Measurements from ENCODE around the gene NTN1.

- TF ChIP-seq, protein P1, sequence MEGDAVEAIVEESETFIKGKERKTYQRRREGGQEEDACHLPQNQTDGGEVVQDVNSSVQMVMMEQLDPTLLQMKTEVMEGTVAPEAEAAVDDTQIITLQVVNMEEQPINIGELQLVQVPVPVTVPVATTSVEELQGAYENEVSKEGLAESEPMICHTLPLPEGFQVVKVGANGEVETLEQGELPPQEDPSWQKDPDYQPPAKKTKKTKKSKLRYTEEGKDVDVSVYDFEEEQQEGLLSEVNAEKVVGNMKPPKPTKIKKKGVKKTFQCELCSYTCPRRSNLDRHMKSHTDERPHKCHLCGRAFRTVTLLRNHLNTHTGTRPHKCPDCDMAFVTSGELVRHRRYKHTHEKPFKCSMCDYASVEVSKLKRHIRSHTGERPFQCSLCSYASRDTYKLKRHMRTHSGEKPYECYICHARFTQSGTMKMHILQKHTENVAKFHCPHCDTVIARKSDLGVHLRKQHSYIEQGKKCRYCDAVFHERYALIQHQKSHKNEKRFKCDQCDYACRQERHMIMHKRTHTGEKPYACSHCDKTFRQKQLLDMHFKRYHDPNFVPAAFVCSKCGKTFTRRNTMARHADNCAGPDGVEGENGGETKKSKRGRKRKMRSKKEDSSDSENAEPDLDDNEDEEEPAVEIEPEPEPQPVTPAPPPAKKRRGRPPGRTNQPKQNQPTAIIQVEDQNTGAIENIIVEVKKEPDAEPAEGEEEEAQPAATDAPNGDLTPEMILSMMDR (IDR thresholded peaks at IDR 0.05) = no peak
- no peak for TF ChIP-seq POLR2A (IDR thresholded peaks at IDR 0.05)
Measured at GRCh38 chr17:9244066-9245052, 223.0 kb downstream of the NTN1 start.

Data from uterus (tissue), 2 donors.